Astrocyte (in vitro differentiated cells and primary cell): ENCODE results near the gene SNX5. TPM values are rescaled to one million over a fixed set of nuclear protein-coding genes. Genes with fewer than 3 reads are reported as not detected.
"Not testable (repeated sequence)": the region's sequence is repeated elsewhere in the genome, so short reads cannot be mapped to it uniquely, and the experiment has no call there.

Experiments
- DNase-seq: peaks from one replicate; pipeline ENCODE4 v3.0.0-alpha.2; 2010; ENCODE audit warnings: low read depth
- FAIRE-seq: peaks from 2 replicates; lab custom pipeline; 2011; peaks lifted over from hg19 to GRCh38; lab: Jason Lieb, UNC
- H2AFZ ChIP-seq: 2 replicates; pipeline ENCODE4 v1.6.0; 2012; ENCODE audit warnings: low read depth, low read length, inconsistent platforms
- H3K27ac ChIP-seq: 2 replicates; pipeline ENCODE4 v1.5.1; 2011; ENCODE audit warnings: low read depth, low read length, inconsistent platforms
- H3K27me3 ChIP-seq: 2 replicates; pipeline ENCODE4 v1.6.0; 2011; ENCODE audit warnings: low read length, inconsistent platforms; ENCODE audit not compliant: insufficient read depth
- H3K36me3 ChIP-seq: 2 replicates; pipeline ENCODE4 v1.5.1; 2011; ENCODE audit warnings: low read length, inconsistent platforms; ENCODE audit not compliant: insufficient read depth
- H3K4me1 ChIP-seq: 2 replicates; pipeline ENCODE4 v1.5.1; 2011; ENCODE audit warnings: low read length, inconsistent platforms; ENCODE audit not compliant: insufficient read depth
- H3K4me2 ChIP-seq: 2 replicates; pipeline ENCODE4 v1.6.0; 2012; ENCODE audit warnings: low read length, inconsistent platforms
- H3K4me3 ChIP-seq: 2 replicates; pipeline ENCODE4 v1.5.1; 2011; ENCODE audit warnings: low read depth, mild to moderate bottlenecking, low read length, inconsistent platforms; ENCODE audit not compliant: insufficient read depth
- H3K79me2 ChIP-seq: 2 replicates; pipeline ENCODE4 v1.6.0; 2012; ENCODE audit warnings: mild to moderate bottlenecking, low read length, inconsistent platforms; ENCODE audit not compliant: insufficient read depth
- H3K9ac ChIP-seq: 2 replicates; pipeline ENCODE4 v1.6.0; 2012; ENCODE audit warnings: mild to moderate bottlenecking, low read length, inconsistent platforms
- H3K9me3 ChIP-seq: 2 replicates; pipeline ENCODE4 v1.5.1; 2012; ENCODE audit warnings: low read depth, mild to moderate bottlenecking, low read length, inconsistent platforms; ENCODE audit not compliant: insufficient read depth
- H4K20me1 ChIP-seq: 2 replicates; pipeline ENCODE4 v1.6.0; 2012; ENCODE audit warnings: low read length, inconsistent platforms; ENCODE audit not compliant: insufficient read depth
- H3K27ac Mint-ChIP-seq: one replicate; pipeline ENCODE4 v1.8.0; 2021; ENCODE audit warnings: mild to moderate bottlenecking, mixed read lengths; ENCODE audit not compliant: unreplicated experiment
- H3K27me3 Mint-ChIP-seq: one replicate; pipeline ENCODE4 v1.8.0; 2021; ENCODE audit warnings: low read depth, mixed read lengths; ENCODE audit not compliant: unreplicated experiment
- H3K36me3 Mint-ChIP-seq: one replicate; pipeline ENCODE4 v1.8.0; 2021; ENCODE audit warnings: low read depth, mixed read lengths; ENCODE audit not compliant: unreplicated experiment
- H3K4me1 Mint-ChIP-seq: one replicate; pipeline ENCODE4 v1.8.0; 2021; ENCODE audit warnings: low read depth, mixed read lengths; ENCODE audit not compliant: unreplicated experiment
- H3K4me3 Mint-ChIP-seq: one replicate; pipeline ENCODE4 v1.8.0; 2021; ENCODE audit warnings: mild to moderate bottlenecking, moderate library complexity, mixed read lengths; ENCODE audit not compliant: unreplicated experiment
- H3K9me3 Mint-ChIP-seq: one replicate; pipeline ENCODE4 v1.8.0; 2021; ENCODE audit warnings: mild to moderate bottlenecking, mixed read lengths; ENCODE audit not compliant: unreplicated experiment
- CTCF ChIP-seq: IDR thresholded peaks from 2 replicates; pipeline ENCODE4 v1.5.1; 2011; ENCODE audit warnings: low read depth, mild to moderate bottlenecking, inconsistent platforms, low read length, moderate library complexity; ENCODE audit not compliant: insufficient read depth
- EZH2 ChIP-seq: IDR thresholded peaks from 2 replicates; pipeline ENCODE4 v1.6.1; 2012; ENCODE audit warnings: mild to moderate bottlenecking, low read length, inconsistent platforms; ENCODE audit not compliant: insufficient read depth
- total RNA-seq: library from RNA; stranded (reverse); gene quantifications from 2 replicates; pipeline ENCODE4 v1.2.1, GENCODE V29; 2021

SNX5 gene
- total RNA-seq, 1 donor from 2014 or later: 95.1 TPM

GRCh38 chr20:17960927-17961586 lies 7.5 kb downstream of the SNX5 start:
- H3K4me3 ChIP-seq: no peak overlapping the region
- Mint-ChIP-seq H3K4me3 (no peak overlapping the region), H3K9me3 (no peaks in the 10 kb centered on the region), H3K4me1 (peaks cover 63% of the 10 kb centered on the region), H3K27ac (peak overlapping the region; percentile 0), H3K36me3 (peaks cover 10% of the 10 kb centered on the region), H3K27me3 (no peaks in the 10 kb centered on the region)
- TF ChIP-seq CTCF (no peak), EZH2 (no peak)
- H2AFZ ChIP-seq: no peak overlapping the region
- no peaks in the 10 kb centered on the region for H3K9me3 ChIP-seq
- peaks cover 62% of the 10 kb centered on the region for H3K4me1 ChIP-seq
- peak overlapping the region; percentile 46 for H3K4me2 ChIP-seq
- peaks cover 100% of the 10 kb centered on the region for H3K79me2 ChIP-seq
- peaks cover 98% of the 10 kb centered on the region for H4K20me1 ChIP-seq
- no peak overlapping the region for H3K27ac ChIP-seq
- FAIRE-seq (no peak), DNase-seq (peak; percentile 55)
- peak overlapping the region; percentile 10 for H3K9ac ChIP-seq
- peaks cover 14% of the 10 kb centered on the region for H3K36me3 ChIP-seq
- no peaks in the 10 kb centered on the region for H3K27me3 ChIP-seq

GRCh38 chr20:17960400-17960885 lies 8.2 kb downstream of the SNX5 start:
- not testable (repeated sequence) for H2AFZ ChIP-seq, H3K4me2 ChIP-seq, H3K27ac ChIP-seq, H3K9me3 Mint-ChIP-seq, H3K4me3 Mint-ChIP-seq, H3K27me3 ChIP-seq, H3K27me3 Mint-ChIP-seq, H3K4me3 ChIP-seq, H3K9ac ChIP-seq, H3K27ac Mint-ChIP-seq, FAIRE-seq, H3K9me3 ChIP-seq, DNase-seq
- peaks cover 100% of the 10 kb centered on the region for H3K79me2 ChIP-seq
- peaks cover 20% of the 10 kb centered on the region for H3K36me3 ChIP-seq
- peaks cover 16% of the 10 kb centered on the region for H3K36me3 Mint-ChIP-seq
- H3K4me1 ChIP-seq: peaks cover 57% of the 10 kb centered on the region
- H4K20me1 ChIP-seq: peaks cover 98% of the 10 kb centered on the region
- H3K4me1 Mint-ChIP-seq: peaks cover 66% of the 10 kb centered on the region

- Histone ChIP-seq H3K27ac (peak overlapping the region; percentile 46), H3K27me3 (no peaks in the 10 kb centered on the region), H3K4me3 (no peak overlapping the region), H3K4me2 (peak overlapping the region; percentile 64), H4K20me1 (peaks cover 98% of the 10 kb centered on the region), H3K79me2 (peaks cover 100% of the 10 kb centered on the region), H3K9me3 (no peaks in the 10 kb centered on the region), H3K36me3 (peaks cover 30% of the 10 kb centered on the region), H3K4me1 (peaks cover 46% of the 10 kb centered on the region), H2AFZ (no peak overlapping the region), H3K9ac (peak overlapping the region; percentile 15)
- Mint-ChIP-seq H3K4me1 (peaks cover 68% of the 10 kb centered on the region), H3K27ac (peak overlapping the region; percentile 27), H3K4me3 (no peak overlapping the region), H3K36me3 (peaks cover 15% of the 10 kb centered on the region), H3K27me3 (no peaks in the 10 kb centered on the region), H3K9me3 (no peaks in the 10 kb centered on the region)
- TF ChIP-seq CTCF (no peak), EZH2 (no peak)
- DNase-seq (no peak), FAIRE-seq (no peak)
These were observed 9.4 kb downstream of the SNX5 start for GRCh38 chr20:17959257-17959627.
